ENCODE data around the gene SPOCK1. TPM values are rescaled to one million over a fixed set of nuclear protein-coding genes. Genes with fewer than 3 reads are reported as not detected.

Gene SPOCK1
- total and polyA plus RNA-seq, 4 donors = 4.5 to 67.8 (median 27.0) TPM

DNA sequence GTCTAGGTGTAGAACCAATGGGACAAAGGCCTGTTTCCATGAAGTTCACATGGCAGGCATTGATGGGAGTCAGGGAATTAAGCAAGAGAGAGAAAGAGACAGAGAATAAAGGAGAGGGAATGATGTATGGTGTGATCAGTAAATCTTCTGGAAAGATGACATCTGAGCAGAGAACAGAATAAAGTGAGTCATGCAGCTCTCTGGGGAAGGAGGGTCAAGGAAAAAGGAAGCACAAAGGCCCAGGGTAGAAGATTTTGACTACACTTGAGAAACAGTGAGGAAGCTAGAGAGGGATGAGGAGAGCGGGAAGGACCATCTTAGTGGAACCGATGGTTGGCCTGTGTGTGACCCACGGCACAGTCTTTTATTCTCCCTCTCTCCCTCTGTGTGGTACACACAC lies 425.9 kb downstream of the SPOCK1 start:
- H3K4me3 ChIP-seq (ENCODE audit: low read length in 2 of 2) = no peak overlapping the region
- no peak for DNase-seq
- no peaks in the 10 kb centered on the region for H3K27me3 ChIP-seq (ENCODE audit: control insufficient read depth in 1 of 2, insufficient read depth in 2 of 2, low read length in 1 of 2)
- peak overlapping the region; percentile 57 to 59 for H3K27ac ChIP-seq (ENCODE audit: low read depth in 1 of 2, low read length in 2 of 2)
- intact Hi-C loops (cut with DNase I) = loop anchor here (5.0 to 10.0 kb wide), 2 partner anchors 132 to 244 kb away; no protein-coding TSS in a partner anchor
- WGBS, 2 donors = 62 to 74% methylated on average over 3 of the region's 3 CpGs
- no peaks in the 10 kb centered on the region for H3K4me1 ChIP-seq (ENCODE audit: control insufficient read depth in 1 of 2, insufficient read depth in 2 of 2, low read length in 2 of 2)
- no peaks in the 10 kb centered on the region for H3K9me3 ChIP-seq (ENCODE audit: control insufficient read depth, low read length)
- no peaks in the 10 kb centered on the region for H3K36me3 ChIP-seq (ENCODE audit: control insufficient read depth in 1 of 2, insufficient read depth in 2 of 2, low read length in 1 of 2)
- peak; percentile 34 for ATAC-seq (ENCODE audit: low FRiP score)

DNA sequence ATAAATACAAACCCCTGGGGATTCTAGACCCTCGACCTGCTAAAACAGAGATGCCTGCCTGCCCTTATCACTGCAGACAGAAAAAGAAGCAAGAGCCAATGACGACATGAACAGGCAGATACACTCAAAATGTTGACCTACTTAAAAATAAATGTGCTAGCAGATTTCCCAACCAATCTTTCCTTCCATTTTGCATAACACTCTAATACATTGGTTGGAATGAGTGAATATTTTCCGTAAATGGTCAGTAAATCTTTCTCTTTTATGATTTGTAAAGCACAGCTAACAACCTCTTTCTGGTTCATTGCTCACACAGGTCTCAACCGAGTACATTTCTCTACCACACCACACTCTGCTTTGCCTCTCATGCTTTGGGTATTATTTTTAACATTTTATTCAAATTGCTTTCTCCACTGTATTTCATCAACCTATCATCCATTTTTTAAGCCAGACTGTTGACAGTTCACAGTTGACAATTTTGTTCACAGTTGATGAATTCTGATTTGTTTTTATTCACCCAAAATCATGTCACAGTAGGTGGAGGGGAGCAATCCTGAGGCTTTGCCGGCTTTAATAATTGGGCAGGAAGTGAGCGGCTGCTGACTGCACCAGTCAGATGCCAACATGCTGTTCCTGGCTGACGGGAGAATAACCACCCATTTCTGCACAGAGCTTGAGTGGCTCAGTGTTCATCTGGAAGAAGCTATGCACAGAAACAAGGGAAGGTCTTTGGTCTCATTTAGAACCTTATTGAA lies 426.6 kb downstream of the SPOCK1 start:
- no peaks in the 10 kb centered on the region for H3K27me3 ChIP-seq (ENCODE audit: control insufficient read depth in 1 of 2, insufficient read depth in 2 of 2, low read length in 1 of 2)
- 5 to 9% methylated on average over 7 of the region's 7 CpGs for WGBS, 2 donors
- H3K4me1 ChIP-seq (ENCODE audit: control insufficient read depth in 1 of 2, insufficient read depth in 2 of 2, low read length in 2 of 2) = no peaks in the 10 kb centered on the region
- peak overlapping the region; percentile 57 to 59 for H3K27ac ChIP-seq (ENCODE audit: low read depth in 1 of 2, low read length in 2 of 2)
- no peaks in the 10 kb centered on the region for H3K36me3 ChIP-seq (ENCODE audit: control insufficient read depth in 1 of 2, insufficient read depth in 2 of 2, low read length in 1 of 2)
- peak; percentile 75 for ATAC-seq (ENCODE audit: low FRiP score)
- no peak overlapping the region for H3K4me3 ChIP-seq (ENCODE audit: low read length in 2 of 2)
- intact Hi-C loops (cut with DNase I) = loop anchor here (5.0 to 10.0 kb wide), 2 partner anchors 132 to 245 kb away; no protein-coding TSS in a partner anchor
- no peak for DNase-seq
- H3K9me3 ChIP-seq (ENCODE audit: control insufficient read depth, low read length) = no peaks in the 10 kb centered on the region

DNA sequence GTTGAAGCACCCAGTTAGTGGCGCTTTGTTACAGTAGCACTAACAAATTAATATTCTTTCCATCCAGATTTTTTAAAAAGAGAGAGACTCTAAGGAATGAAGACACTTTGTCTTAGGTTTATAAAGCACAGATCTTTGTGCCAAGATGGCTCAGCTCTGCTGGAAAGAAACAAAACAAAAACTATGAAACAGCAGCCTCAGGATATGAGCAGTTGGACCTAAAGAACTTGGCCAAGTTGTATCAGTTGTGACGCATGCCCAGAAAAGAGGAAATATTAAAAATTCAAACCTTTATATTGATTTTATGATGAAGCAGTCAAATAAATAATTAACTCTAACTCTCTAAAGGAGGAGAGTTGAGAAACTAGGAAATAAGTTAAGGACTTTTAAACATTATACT lies 427.2 kb downstream of the SPOCK1 start:
- Histone ChIP-seq H3K36me3 (ENCODE audit: control insufficient read depth in 1 of 2, insufficient read depth in 2 of 2, low read length in 1 of 2) (no peaks in the 10 kb centered on the region), H3K4me3 (ENCODE audit: low read length in 2 of 2) (no peak overlapping the region), H3K27me3 (ENCODE audit: control insufficient read depth in 1 of 2, insufficient read depth in 2 of 2, low read length in 1 of 2) (no peaks in the 10 kb centered on the region), H3K4me1 (ENCODE audit: control insufficient read depth in 1 of 2, insufficient read depth in 2 of 2, low read length in 2 of 2) (no peaks in the 10 kb centered on the region), H3K27ac (ENCODE audit: low read depth in 1 of 2, low read length in 2 of 2) (no peak overlapping the region), H3K9me3 (ENCODE audit: control insufficient read depth, low read length) (no peaks in the 10 kb centered on the region)
- ATAC-seq (ENCODE audit: low FRiP score) = no peak
- WGBS, 2 donors = 49 to 51% methylated on average over 2 of the region's 2 CpGs
- intact Hi-C loops (cut with DNase I) = loop anchor here (5.0 to 10.0 kb wide), 2 partner anchors 133 to 245 kb away; no protein-coding TSS in a partner anchor
- DNase-seq = no peak

DNA sequence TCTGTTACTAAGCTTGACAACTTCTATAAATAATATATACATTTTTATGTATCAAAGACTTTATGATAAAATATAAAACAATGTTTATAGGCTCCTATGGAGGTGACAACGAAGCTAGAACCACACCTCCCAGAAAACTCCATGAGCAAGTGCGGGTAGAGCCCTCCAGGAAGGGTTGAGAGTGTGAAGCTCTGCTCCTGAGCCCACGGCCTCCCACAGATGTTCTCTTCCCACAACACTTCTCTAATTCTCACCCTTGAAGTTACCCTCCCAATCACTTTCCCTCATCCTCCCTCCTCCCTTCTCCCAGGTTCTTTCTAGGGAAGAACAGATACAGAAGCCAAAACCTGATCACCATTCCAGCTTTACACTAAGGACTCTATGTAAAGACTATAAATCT lies 427.6 kb downstream of the SPOCK1 start:
- intact Hi-C loops (cut with DNase I) = loop anchor here (5.0 to 10.0 kb wide), 2 partner anchors 133 to 246 kb away; no protein-coding TSS in a partner anchor
- no peaks in the 10 kb centered on the region for H3K27me3 ChIP-seq (ENCODE audit: control insufficient read depth in 1 of 2, insufficient read depth in 2 of 2, low read length in 1 of 2)
- no peaks in the 10 kb centered on the region for H3K36me3 ChIP-seq (ENCODE audit: control insufficient read depth in 1 of 2, insufficient read depth in 2 of 2, low read length in 1 of 2)
- 92 to 96% methylated on average over 3 of the region's 3 CpGs for WGBS, 2 donors
- DNase-seq = no peak
- no peak overlapping the region for H3K27ac ChIP-seq (ENCODE audit: low read depth in 1 of 2, low read length in 2 of 2)
- H3K9me3 ChIP-seq (ENCODE audit: control insufficient read depth, low read length) = no peaks in the 10 kb centered on the region
- no peak overlapping the region for H3K4me3 ChIP-seq (ENCODE audit: low read length in 2 of 2)
- no peaks in the 10 kb centered on the region for H3K4me1 ChIP-seq (ENCODE audit: control insufficient read depth in 1 of 2, insufficient read depth in 2 of 2, low read length in 2 of 2)
- no peak for ATAC-seq (ENCODE audit: low FRiP score)

DNA sequence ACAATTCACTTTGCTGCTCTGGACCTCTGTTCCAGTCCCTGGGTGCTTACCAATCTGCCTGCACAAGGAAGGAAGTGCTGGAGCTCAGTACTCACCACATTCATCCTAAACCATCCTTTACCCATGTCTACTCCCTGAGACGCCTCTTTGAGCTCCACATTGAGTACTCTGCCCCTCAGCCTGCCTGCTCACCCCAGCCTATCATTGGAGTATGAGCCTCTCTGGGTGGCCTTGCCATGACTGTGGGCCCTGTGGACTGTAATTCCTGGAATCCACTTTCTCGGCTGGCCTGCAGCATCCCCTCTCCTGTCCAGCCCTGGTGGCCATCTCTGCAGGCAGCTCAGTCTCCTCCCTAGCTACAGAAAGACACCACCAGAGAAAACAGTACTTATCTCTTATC lies 428.6 kb downstream of the SPOCK1 start:
- Histone ChIP-seq H3K27ac (ENCODE audit: low read depth in 1 of 2, low read length in 2 of 2) (no peak overlapping the region), H3K4me3 (ENCODE audit: low read length in 2 of 2) (no peak overlapping the region), H3K36me3 (ENCODE audit: control insufficient read depth in 1 of 2, insufficient read depth in 2 of 2, low read length in 1 of 2) (no peaks in the 10 kb centered on the region), H3K9me3 (ENCODE audit: control insufficient read depth, low read length) (no peaks in the 10 kb centered on the region), H3K27me3 (ENCODE audit: control insufficient read depth in 1 of 2, insufficient read depth in 2 of 2, low read length in 1 of 2) (no peaks in the 10 kb centered on the region), H3K4me1 (ENCODE audit: control insufficient read depth in 1 of 2, insufficient read depth in 2 of 2, low read length in 2 of 2) (no peaks in the 10 kb centered on the region)
- ATAC-seq (ENCODE audit: low FRiP score) (no peak), DNase-seq (no peak)
- WGBS, 2 donors = 92 to 95% methylated on average over 2 of the region's 2 CpGs
- intact Hi-C loops (cut with DNase I) = loop anchor here (5.0 to 10.0 kb wide), 2 partner anchors 134 to 247 kb away; no protein-coding TSS in a partner anchor

DNA sequence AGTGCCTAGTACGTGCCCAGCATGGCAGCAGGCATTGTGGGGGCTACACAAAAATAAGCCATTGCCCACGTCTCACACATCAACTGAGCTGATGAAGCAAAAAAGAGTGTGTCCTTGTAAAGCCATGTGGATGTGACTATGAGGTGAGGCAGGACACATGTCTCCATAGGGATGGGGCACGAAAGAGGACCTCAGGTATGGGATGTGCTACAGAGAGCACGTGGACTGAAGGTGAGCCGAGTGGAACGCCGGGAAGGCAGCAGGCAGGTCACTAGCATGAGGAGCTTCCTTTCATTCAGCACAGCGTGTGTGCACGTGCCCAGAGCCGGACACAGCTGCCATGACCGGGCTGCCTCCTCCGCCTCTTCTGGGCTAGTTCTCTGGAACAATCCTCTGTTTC lies 429.8 kb downstream of the SPOCK1 start:
- ATAC-seq (ENCODE audit: low FRiP score) = no peak
- 97% methylated on average over 12 of the region's 12 CpGs for WGBS, 2 donors

DNA sequence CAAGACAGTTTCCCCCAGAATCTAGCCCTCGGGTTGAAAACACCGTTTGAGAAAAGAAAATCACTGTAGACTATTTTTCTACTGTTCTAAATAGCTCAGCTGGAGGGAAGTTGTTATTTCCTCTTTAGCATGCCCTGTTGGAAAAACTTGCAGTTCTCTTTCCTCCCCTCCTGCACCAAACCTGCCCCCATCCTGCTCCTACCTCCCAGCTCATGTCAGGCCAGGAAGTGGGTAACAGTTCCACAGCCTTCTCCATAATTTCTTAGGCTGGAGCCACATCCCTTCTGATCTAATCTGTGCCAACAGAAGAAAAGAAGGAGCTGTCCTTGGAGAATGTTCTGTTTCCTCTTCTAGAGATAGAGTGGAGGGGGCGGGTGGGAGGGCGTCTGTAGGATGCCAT lies 437.7 kb downstream of the SPOCK1 start:
- Histone ChIP-seq H3K36me3 (ENCODE audit: control insufficient read depth in 1 of 2, insufficient read depth in 2 of 2, low read length in 1 of 2) (no peaks in the 10 kb centered on the region), H3K27ac (ENCODE audit: low read depth in 1 of 2, low read length in 2 of 2) (no peak overlapping the region), H3K27me3 (ENCODE audit: control insufficient read depth in 1 of 2, insufficient read depth in 2 of 2, low read length in 1 of 2) (no peaks in the 10 kb centered on the region), H3K4me1 (ENCODE audit: control insufficient read depth in 1 of 2, insufficient read depth in 2 of 2, low read length in 2 of 2) (no peaks in the 10 kb centered on the region), H3K4me3 (ENCODE audit: low read length in 2 of 2) (no peak overlapping the region), H3K9me3 (ENCODE audit: control insufficient read depth, low read length) (peaks cover 2% of the 10 kb centered on the region)
- no peak for DNase-seq
- no peak for ATAC-seq (ENCODE audit: low FRiP score)
- intact Hi-C loops (cut with DNase I) = no loop called here
- 43 to 44% methylated on average over 4 of the region's 4 CpGs for WGBS, 2 donors

More for the DNA sequence above, 429.8 kb downstream of the SPOCK1 start:
- no peak for DNase-seq
- Histone ChIP-seq H3K27me3 (ENCODE audit: control insufficient read depth in 1 of 2, insufficient read depth in 2 of 2, low read length in 1 of 2) (no peaks in the 10 kb centered on the region), H3K4me1 (ENCODE audit: control insufficient read depth in 1 of 2, insufficient read depth in 2 of 2, low read length in 2 of 2) (no peaks in the 10 kb centered on the region), H3K9me3 (ENCODE audit: control insufficient read depth, low read length) (no peaks in the 10 kb centered on the region), H3K36me3 (ENCODE audit: control insufficient read depth in 1 of 2, insufficient read depth in 2 of 2, low read length in 1 of 2) (no peaks in the 10 kb centered on the region), H3K4me3 (ENCODE audit: low read length in 2 of 2) (no peak overlapping the region), H3K27ac (ENCODE audit: low read depth in 1 of 2, low read length in 2 of 2) (no peak overlapping the region)
- intact Hi-C loops (cut with DNase I) = no loop called here

DNA sequence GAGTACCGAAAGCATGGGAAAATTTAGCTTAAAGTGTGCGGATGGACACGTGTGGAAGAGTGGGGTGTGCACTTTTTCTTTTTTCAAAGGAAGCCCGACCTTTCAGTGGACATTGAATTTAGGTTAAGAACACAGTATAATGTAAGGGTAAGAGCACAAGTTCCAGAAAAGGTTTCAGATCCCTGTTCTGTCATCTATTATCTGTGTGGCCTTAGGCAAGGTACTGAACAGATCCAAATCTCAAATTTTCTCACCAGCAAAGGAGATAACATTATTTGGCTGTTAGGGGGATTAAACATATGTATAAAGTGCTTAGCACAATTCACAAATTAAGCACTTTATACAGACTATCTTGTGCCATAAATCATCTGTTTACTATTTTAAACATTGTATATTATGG lies 441.0 kb downstream of the SPOCK1 start:
- H3K9me3 ChIP-seq (ENCODE audit: control insufficient read depth, low read length) = peaks cover 3% of the 10 kb centered on the region
- 90 to 91% methylated on average over 4 of the region's 4 CpGs for WGBS, 2 donors
- H3K4me1 ChIP-seq (ENCODE audit: control insufficient read depth in 1 of 2, insufficient read depth in 2 of 2, low read length in 2 of 2) = peaks cover 0 to 7% of the 10 kb centered on the region in 2 donors
- H3K4me3 ChIP-seq (ENCODE audit: low read length in 2 of 2) = no peak overlapping the region
- H3K36me3 ChIP-seq (ENCODE audit: control insufficient read depth in 1 of 2, insufficient read depth in 2 of 2, low read length in 1 of 2) = no peaks in the 10 kb centered on the region
- ATAC-seq (ENCODE audit: low FRiP score) = no peak
- H3K27ac ChIP-seq (ENCODE audit: low read depth in 1 of 2, low read length in 2 of 2) = no peak overlapping the region
- no peaks in the 10 kb centered on the region for H3K27me3 ChIP-seq (ENCODE audit: control insufficient read depth in 1 of 2, insufficient read depth in 2 of 2, low read length in 1 of 2)
- intact Hi-C loops (cut with DNase I) = no loop called here
- DNase-seq = no peak

DNA sequence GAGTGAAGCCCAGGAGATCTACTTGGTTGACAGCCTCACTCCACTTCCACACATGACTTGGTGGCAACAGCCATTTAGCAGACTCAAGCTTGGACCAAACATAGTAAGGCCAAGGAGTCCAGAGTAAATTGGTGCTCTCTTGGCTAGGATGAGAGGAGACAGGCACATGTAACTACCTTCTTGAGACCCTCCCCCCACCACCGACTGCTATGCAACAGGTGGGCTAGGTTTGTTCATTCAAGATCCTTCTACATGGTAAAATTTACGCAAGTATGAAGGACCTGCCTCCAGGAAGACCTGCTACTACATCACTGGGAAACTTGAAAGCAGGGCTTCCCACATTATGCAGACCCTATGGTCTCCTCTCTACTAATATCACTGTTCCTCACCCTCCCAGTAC lies 442.4 kb downstream of the SPOCK1 start:
- 96 to 100% methylated on average over 2 of the region's 2 CpGs for WGBS, 2 donors
- no peak overlapping the region for H3K27ac ChIP-seq (ENCODE audit: low read depth in 1 of 2, low read length in 2 of 2)
- no peaks in the 10 kb centered on the region for H3K36me3 ChIP-seq (ENCODE audit: control insufficient read depth in 1 of 2, insufficient read depth in 2 of 2, low read length in 1 of 2)
- DNase-seq (no peak), ATAC-seq (ENCODE audit: low FRiP score) (no peak)
- H3K4me1 ChIP-seq (ENCODE audit: control insufficient read depth in 1 of 2, insufficient read depth in 2 of 2, low read length in 2 of 2) = peaks cover 0 to 7% of the 10 kb centered on the region in 2 donors
- no peaks in the 10 kb centered on the region for H3K27me3 ChIP-seq (ENCODE audit: control insufficient read depth in 1 of 2, insufficient read depth in 2 of 2, low read length in 1 of 2)
- H3K4me3 ChIP-seq (ENCODE audit: low read length in 2 of 2) = no peak overlapping the region
- peaks cover 1% of the 10 kb centered on the region for H3K9me3 ChIP-seq (ENCODE audit: control insufficient read depth, low read length)
- intact Hi-C loops (cut with DNase I) = no loop called here

All from aorta (tissue), 5 donors.